ENCODE data around the gene TNNI2.

DNA sequence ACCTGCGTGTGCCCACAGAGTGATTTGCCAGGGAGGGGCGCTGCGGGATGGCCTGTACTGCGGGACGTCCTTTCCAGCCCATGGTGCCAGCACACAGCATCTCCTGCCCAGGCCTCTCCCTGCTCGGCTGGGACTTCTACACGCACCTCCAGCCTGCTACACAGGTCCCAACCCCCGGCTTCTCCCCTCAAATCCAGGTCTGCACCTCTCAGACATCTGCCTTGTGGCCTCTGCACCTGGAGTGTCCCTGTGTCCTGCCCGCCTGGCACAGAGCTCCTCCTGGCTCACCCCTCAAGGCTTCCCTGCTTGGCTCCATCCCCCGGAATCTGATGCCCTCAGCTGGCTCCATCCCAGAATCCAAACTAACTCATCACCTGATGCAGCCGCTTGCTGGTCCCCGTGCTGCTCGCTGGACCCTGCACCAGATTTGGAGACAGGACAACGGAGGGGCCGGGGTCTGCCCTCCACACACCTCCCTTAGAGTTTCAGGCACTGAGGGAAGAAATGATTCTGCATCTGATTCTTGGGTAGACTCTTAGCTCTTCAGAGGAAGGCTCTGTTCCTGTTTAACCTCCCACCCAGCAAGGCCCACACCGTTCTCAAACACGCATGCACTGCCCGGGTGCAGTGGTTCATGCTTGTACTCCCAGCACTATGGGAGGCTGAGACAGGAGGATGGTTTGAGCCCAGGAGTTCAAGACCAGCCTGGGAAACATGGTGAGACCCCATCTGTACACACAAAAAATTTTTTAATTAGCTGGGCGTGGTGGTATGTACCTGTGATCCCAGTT lies 10.1 kb downstream of the TNNI2 start:
- TF ChIP-seq CTCF (IDR thresholded peaks at IDR 0.05; ENCODE audit: borderline replicate concordance, extremely low read depth, low read length, poor library complexity, severe bottlenecking) (no peak), EZH2 (IDR thresholded peaks at IDR 0.05; ENCODE audit: borderline replicate concordance, low read depth, low read length, severe bottlenecking) (no peak)

Measured in DND-41 (cell line).